Heart left ventricle (tissue), 16 donors: ENCODE results near the gene RPGRIP1L. TPM values are rescaled to one million over a fixed set of nuclear protein-coding genes. Genes with fewer than 3 reads are reported as not detected.

Experiments
- ATAC-seq, 4 donors: fragments of 200-7000 bp; cut with Tn5 transposase; one replicate each; pipeline ENCODE4 v1.9.1; 2020 to 2022; ENCODE audit warnings: moderate library complexity in 4 of 4, mild to moderate bottlenecking in 3 of 4, moderate number of reproducible peaks in 1 of 4
- DNase-seq, 5 donors: peaks; one replicate each; pipeline ENCODE4 v3.0.0-alpha.2; 2020
- H3K27ac ChIP-seq, 12 donors: fragments of 200-600 bp; sonication (generic) in 4 of 12; one replicate each; pipeline versions ENCODE4 v1.5.0 to v1.8.0; 2016 to 2022; ENCODE audit warnings: mild to moderate bottlenecking in 2 of 12
- H3K27me3 ChIP-seq, 9 donors: fragments of 200-600 bp; sonication (generic) in 2 of 9; one replicate each; pipeline versions ENCODE4 v1.5.1 to v1.8.0; 2016 to 2022; ENCODE audit warnings: mild to moderate bottlenecking in 3 of 9
- H3K36me3 ChIP-seq, 9 donors: fragments of 200-600 bp; sonication (generic) in 2 of 9; one replicate each; pipeline versions ENCODE4 v1.5.0 to v1.8.0; 2018 to 2022; ENCODE audit warnings: mild to moderate bottlenecking in 2 of 9
- H3K4me1 ChIP-seq, 12 donors: fragments of 200-600 bp; sonication (generic) in 4 of 12; one replicate each; pipeline versions ENCODE4 v1.5.0 to v1.8.0; 2016 to 2022; ENCODE audit warnings: mild to moderate bottlenecking in 3 of 12
- H3K4me3 ChIP-seq, 12 donors: fragments of 200-600 bp; sonication (generic) in 4 of 12; one replicate each; pipeline versions ENCODE4 v1.5.0 to v1.8.0; 2017 to 2022; ENCODE audit warnings: mild to moderate bottlenecking in 9 of 12, moderate library complexity in 4 of 12
- H3K9me3 ChIP-seq, 12 donors: fragments of 200-600 bp; sonication (generic) in 4 of 12; one replicate each; pipeline versions ENCODE4 v1.5.0 to v1.8.0; 2016 to 2022; ENCODE audit warnings: mild to moderate bottlenecking in 1 of 12
- POLR2A ChIP-seq, 2 donors: fragments of 450-650 bp; IDR thresholded peaks; one replicate each; pipeline ENCODE4 v1.6.1; 2017; ENCODE audit warnings: antibody characterized with exemption in 2 of 2, mild to moderate bottlenecking in 2 of 2, moderate library complexity in 2 of 2
- WGBS, 4 donors: extraction: QIAGEN DNeasy Blood & Tissue Kit in 2 of 4; methylation state at CpG; one replicate each; pipeline versions ENCODE4 v1.1.5 to v1.1.7; 2013 to 2018; 5-methylcytosine and 5-hydroxymethylcytosine counted together
- intact Hi-C, 10 donors: fragments of 100-400 bp; cut with DNase I; formaldehyde crosslinking; loops; one replicate each; pipeline versions ENCODE4 v1.11.1 to v1.14.2; 2022
- polyA plus RNA-seq, 2 donors: library from polyadenylated mRNA; stranded (reverse); fragments of 200-250 nt; gene quantifications; one replicate each; pipeline ENCODE4 v1.2.3, GENCODE V29; 2013
- total RNA-seq, 9 donors: library from RNA; depleted of rRNA in 2 of 9; stranded (reverse); fragments of >200 nt in 2 of 9; fragmentation: NEBNext Ultra II Directional in 3 of 9; extraction: Animal tissue kit (Norgen Biotek cat#: 25700) in 3 of 9; gene quantifications; one replicate each; pipeline versions ENCODE4 v1.1.0 to v1.2.4, GENCODE V29; 2016 to 2023
- TF ChIP-seq, protein P1 (sequence below), 12 donors: fragments of 200-600 bp; sonication (generic) in 4 of 12; IDR thresholded peaks; one replicate each; pipeline versions ENCODE4 v1.5.0 to v1.8.0; 2018 to 2022; ENCODE audit warnings: antibody characterized with exemption in 12 of 12, mild to moderate bottlenecking in 5 of 12
- donor health status: ischemic (EF 13 %, LVEDD 7.1; RV severe dilation, severe dysfunction).
- donor health status: healthy with polysubstance abuse.
- donor health status: DM: no; HTN: yes; CAD: no.
- donor health status: DM: no; HTN: no; CAD: no.
- donor health status: ischemic (EF 25% LVEDD 6.9; RV normal size, moderate dysfunction).
- donor health status: ischemic (EF 25% LVEDD 5.7; RV mildly dilated, moderate dysfunction).
- donor health status: healthy.
- donor health status: DM: yes; HTN: yes; CAD: no.
- donor health status: ischemic (EF 35%, LVEDD 5.7; RV mildly dilated, moderate dysfunction).
- donor health status: nonischemic (EF 11% LVEDD 7.7; RV severe dilation, severe dysfunction).
- donor health status: DM: yes; HTN: yes; CAD: no.
- donor health status: PGD.
- donor health status: ischemic (EF 29% LVEDD 5.4; RV normal size, mild dysfunction).
- donor health status: nonischemic (EF 23%, LVEDD 6.1; RV moderate dilation, normal function).

Gene RPGRIP1L
- total and polyA plus RNA-seq, 11 donors: 0.69 to 4.6 (median 2.3) TPM

DNA sequence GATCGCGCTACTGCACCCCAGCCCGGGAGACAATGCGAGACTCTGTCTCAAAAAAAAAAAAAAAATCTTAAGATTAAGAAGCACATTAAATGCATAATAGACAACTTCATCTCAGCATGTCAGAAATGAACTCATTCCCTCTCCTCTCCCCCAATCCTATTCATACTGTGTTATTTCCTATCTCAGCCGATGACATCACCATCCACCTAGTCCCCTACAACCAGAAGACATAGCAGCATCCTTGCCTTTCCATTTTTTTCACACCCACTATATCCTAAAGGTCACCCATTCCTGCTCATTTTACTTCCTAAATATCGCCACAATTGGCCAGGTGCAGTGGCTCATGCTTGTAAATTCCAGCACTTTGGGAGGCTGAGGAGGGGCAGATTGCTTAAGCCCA, 81.3 kb downstream of the RPGRIP1L start:
- intact Hi-C loops: no loop called here
- no peak for ATAC-seq
- no peaks in the 10 kb centered on the region for H3K9me3 ChIP-seq

DNA sequence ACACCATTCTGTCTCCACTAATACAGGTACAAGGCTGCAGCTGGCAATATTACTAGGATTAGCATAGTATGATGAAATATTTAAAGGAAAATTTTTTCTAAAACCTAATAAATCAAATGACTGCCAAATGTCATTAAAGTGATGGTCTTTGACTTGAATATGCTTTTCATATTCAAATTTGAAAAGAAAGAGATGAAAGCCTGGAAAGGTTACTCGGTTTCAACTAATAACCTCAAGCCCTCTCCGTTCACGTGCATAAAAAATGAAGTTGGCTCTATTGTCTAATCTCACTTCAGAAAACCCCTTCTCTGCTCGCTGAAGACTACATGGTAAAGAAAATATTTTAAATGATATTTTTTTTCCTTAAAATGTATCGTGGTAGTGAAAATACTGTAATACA, 83.2 kb downstream of the RPGRIP1L start:
- intact Hi-C loops: no loop called here
- no peak for DNase-seq
- no peaks in the 10 kb centered on the region for H3K9me3 ChIP-seq
- ATAC-seq: no peak
- peaks cover 0 to 3% (median 0%) of the 10 kb centered on the region in 9 donors for H3K36me3 ChIP-seq
- no peaks in the 10 kb centered on the region for H3K4me1 ChIP-seq
- WGBS, 4 donors: 96 to 97% (median 97%) methylated on average over 5 of the region's 5 CpGs
- no peaks in the 10 kb centered on the region for H3K27me3 ChIP-seq
- no peak overlapping the region for H3K27ac ChIP-seq
- H3K4me3 ChIP-seq: no peak overlapping the region
- no peak for TF ChIP-seq POLR2A (IDR thresholded peaks at IDR 0.05)
- TF ChIP-seq, protein P1, sequence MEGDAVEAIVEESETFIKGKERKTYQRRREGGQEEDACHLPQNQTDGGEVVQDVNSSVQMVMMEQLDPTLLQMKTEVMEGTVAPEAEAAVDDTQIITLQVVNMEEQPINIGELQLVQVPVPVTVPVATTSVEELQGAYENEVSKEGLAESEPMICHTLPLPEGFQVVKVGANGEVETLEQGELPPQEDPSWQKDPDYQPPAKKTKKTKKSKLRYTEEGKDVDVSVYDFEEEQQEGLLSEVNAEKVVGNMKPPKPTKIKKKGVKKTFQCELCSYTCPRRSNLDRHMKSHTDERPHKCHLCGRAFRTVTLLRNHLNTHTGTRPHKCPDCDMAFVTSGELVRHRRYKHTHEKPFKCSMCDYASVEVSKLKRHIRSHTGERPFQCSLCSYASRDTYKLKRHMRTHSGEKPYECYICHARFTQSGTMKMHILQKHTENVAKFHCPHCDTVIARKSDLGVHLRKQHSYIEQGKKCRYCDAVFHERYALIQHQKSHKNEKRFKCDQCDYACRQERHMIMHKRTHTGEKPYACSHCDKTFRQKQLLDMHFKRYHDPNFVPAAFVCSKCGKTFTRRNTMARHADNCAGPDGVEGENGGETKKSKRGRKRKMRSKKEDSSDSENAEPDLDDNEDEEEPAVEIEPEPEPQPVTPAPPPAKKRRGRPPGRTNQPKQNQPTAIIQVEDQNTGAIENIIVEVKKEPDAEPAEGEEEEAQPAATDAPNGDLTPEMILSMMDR (IDR thresholded peaks at IDR 0.05): no peak

More for the DNA sequence above, 81.3 kb downstream of the RPGRIP1L start:
- no peak for DNase-seq
- WGBS, 4 donors: 92 to 97% (median 94%) methylated on average over 6 of the region's 6 CpGs
- Histone ChIP-seq H3K4me1 (no peaks in the 10 kb centered on the region), H3K27ac (no peak overlapping the region), H3K4me3 (no peak overlapping the region), H3K27me3 (no peaks in the 10 kb centered on the region), H3K36me3 (peaks cover 0 to 3% (median 0%) of the 10 kb centered on the region in 9 donors)
- TF ChIP-seq, protein P1 (IDR thresholded peaks at IDR 0.05): no peak
- no peak for TF ChIP-seq POLR2A (IDR thresholded peaks at IDR 0.05)

DNA sequence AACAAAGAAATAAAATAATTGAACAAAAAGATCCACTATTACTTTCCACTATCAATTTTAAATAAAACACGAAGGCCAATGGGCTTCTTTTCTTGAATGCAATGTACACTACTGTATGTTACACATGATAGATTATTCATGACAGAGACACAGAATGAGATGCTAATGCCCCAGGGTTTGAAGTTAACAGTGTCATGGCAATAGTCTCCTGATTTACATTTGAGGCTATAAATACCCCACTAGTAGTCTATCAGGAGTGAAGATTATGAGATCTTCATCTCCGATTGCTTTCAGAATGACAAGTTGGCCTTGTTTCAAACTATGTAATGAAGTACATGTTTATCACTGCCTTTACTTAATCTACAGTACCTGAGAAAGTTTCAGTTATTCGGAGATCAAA, 84.4 kb downstream of the RPGRIP1L start:
- Histone ChIP-seq H3K27ac (no peak overlapping the region), H3K4me3 (no peak overlapping the region), H3K27me3 (no peaks in the 10 kb centered on the region), H3K9me3 (no peaks in the 10 kb centered on the region), H3K4me1 (no peaks in the 10 kb centered on the region), H3K36me3 (peaks cover 0 to 3% (median 0%) of the 10 kb centered on the region in 9 donors)
- intact Hi-C loops: no loop called here
- 83 to 95% (median 89%) methylated on average over 3 of the region's 3 CpGs for WGBS, 4 donors
- TF ChIP-seq POLR2A (IDR thresholded peaks at IDR 0.05): no peak
- TF ChIP-seq, protein P1 (IDR thresholded peaks at IDR 0.05): no peak
- no peak for DNase-seq
- no peak for ATAC-seq

DNA sequence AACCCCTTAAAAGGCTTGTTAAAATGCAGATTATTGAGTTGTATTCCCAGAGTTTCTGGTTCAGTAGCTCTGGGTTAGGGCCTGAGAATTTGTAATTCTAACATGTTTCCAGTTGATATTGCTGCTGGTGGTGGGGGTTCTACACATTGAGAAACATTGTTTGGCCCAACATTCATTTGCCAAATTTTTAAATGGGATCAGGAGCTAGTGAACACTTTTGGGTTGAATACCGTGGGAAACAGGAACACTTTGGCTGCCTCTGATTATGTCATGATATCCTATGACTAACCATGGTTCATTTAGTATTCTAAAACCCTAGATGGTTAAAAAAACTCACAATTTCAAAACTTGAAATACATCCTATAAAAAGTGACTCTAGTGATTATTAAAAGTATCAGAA, 89.3 kb downstream of the RPGRIP1L start:
- Histone ChIP-seq H3K27ac (no peak overlapping the region), H3K9me3 (no peaks in the 10 kb centered on the region), H3K4me3 (no peak overlapping the region), H3K4me1 (no peaks in the 10 kb centered on the region), H3K27me3 (no peaks in the 10 kb centered on the region), H3K36me3 (peaks cover 0 to 13% (median 0%) of the 10 kb centered on the region in 9 donors)
- DNase-seq (no peak), ATAC-seq (no peak)
- no peak for TF ChIP-seq POLR2A (IDR thresholded peaks at IDR 0.05)
- TF ChIP-seq, protein P1 (IDR thresholded peaks at IDR 0.05): no peak
- intact Hi-C loops: no loop called here
- WGBS, 4 donors: 68 to 84% (median 76%) methylated on average over 1 of the region's 1 CpG
